GM12878 (cell line): ENCODE measurements around the gene ZNF592. TPM values are rescaled to one million over a fixed set of nuclear protein-coding genes. Genes with fewer than 3 reads are reported as not detected.

ENCODE experiments used
- CBX3 ChIP-seq: fragments of 200-600 bp; sonication (generic); IDR thresholded peaks from 2 replicates; pipeline ENCODE4 v1.6.1; 2016; ENCODE audit warnings: low read depth, borderline replicate concordance
- CHD2 ChIP-seq: IDR thresholded peaks from 2 replicates; pipeline ENCODE4 v1.6.1; 2011; ENCODE audit warnings: low read depth, low read length, improper control_type of control experiment, borderline replicate concordance
- E2F8 ChIP-seq: fragments of 450-650 bp; IDR thresholded peaks from 2 replicates; pipeline ENCODE4 v1.6.1; 2018; ENCODE audit warnings: mild to moderate bottlenecking, low read depth, moderate library complexity; ENCODE audit not compliant: partially characterized antibody
- ELK1 ChIP-seq: IDR thresholded peaks from 2 replicates; pipeline ENCODE4 v1.6.1; 2012; ENCODE audit warnings: low read depth, low read length, improper control_type of control experiment
- ETV6 ChIP-seq, 2 experiments: fragments of 450-650 bp in 1 of 2; IDR thresholded peaks in 1 of 2; conservative IDR thresholded peaks in 1 of 2; 2 replicates each; pipeline ENCODE4 v1.6.1; 2014; ENCODE audit warnings: antibody characterized with exemption in 1 of 2, borderline replicate concordance in 1 of 2, low read depth in 1 of 2, mild to moderate bottlenecking in 1 of 2, moderate library complexity in 1 of 2
- GABPA ChIP-seq: IDR thresholded peaks from 2 replicates; pipeline ENCODE4 v1.6.1; 2014; ENCODE audit warnings: antibody characterized with exemption, low read depth, mild to moderate bottlenecking, inconsistent platforms
- HCFC1 ChIP-seq: fragments of 150-350 bp; IDR thresholded peaks from 2 replicates; pipeline ENCODE4 v1.6.1; 2014; ENCODE audit warnings: low read length
- HDAC6 ChIP-seq: fragments of 200-600 bp; sonication (generic); IDR thresholded peaks from one replicate; pipeline ENCODE4 v1.8.0; 2017; ENCODE audit warnings: antibody characterized with exemption; ENCODE audit not compliant: unreplicated experiment
- IKZF1 ChIP-seq: fragments of 450-650 bp; conservative IDR thresholded peaks from 2 replicates; pipeline ENCODE4 v1.6.1; 2017; ENCODE audit warnings: antibody characterized with exemption, mild to moderate bottlenecking
- JUNB ChIP-seq: IDR thresholded peaks from 2 replicates; pipeline ENCODE4 v1.6.1; 2016; ENCODE audit warnings: antibody characterized with exemption, mild to moderate bottlenecking
- JUND ChIP-seq: IDR thresholded peaks from 2 replicates; pipeline ENCODE4 v1.6.1; 2012; ENCODE audit warnings: low read depth, mild to moderate bottlenecking, low read length, improper control_type of control experiment, moderate library complexity
- LARP7 ChIP-seq: fragments of 450-650 bp; IDR thresholded peaks from 2 replicates; pipeline ENCODE4 v1.6.1; 2017; ENCODE audit warnings: mild to moderate bottlenecking
- MTA3 ChIP-seq: IDR thresholded peaks from 2 replicates; pipeline ENCODE4 v1.6.1; 2012; ENCODE audit warnings: low read length, inconsistent platforms, borderline replicate concordance
- MYB ChIP-seq: fragments of 150-350 bp; IDR thresholded peaks from 2 replicates; pipeline ENCODE4 v1.6.1; 2014; ENCODE audit warnings: mild to moderate bottlenecking, low read depth, low read length, borderline replicate concordance
- NFIC ChIP-seq: IDR thresholded peaks from 2 replicates; pipeline ENCODE4 v1.6.1; 2012; ENCODE audit warnings: low read depth, mild to moderate bottlenecking, inconsistent platforms, low read length, moderate library complexity
- NRF1 ChIP-seq: conservative IDR thresholded peaks from 2 replicates; pipeline ENCODE4 v1.6.1; 2011; ENCODE audit warnings: mild to moderate bottlenecking, low read depth, low read length, improper control_type of control experiment
- RAD21 ChIP-seq: IDR thresholded peaks from 2 replicates; pipeline ENCODE4 v1.6.1; 2011; ENCODE audit warnings: mild to moderate bottlenecking, low read depth, low read length, moderate library complexity; ENCODE audit not compliant: insufficient read depth
- RBBP5 ChIP-seq: fragments of 200-600 bp; sonication (generic); conservative IDR thresholded peaks from 2 replicates; pipeline ENCODE4 v1.6.1; 2016
- ZNF24 ChIP-seq: fragments of 450-650 bp; IDR thresholded peaks from 2 replicates; pipeline ENCODE4 v1.6.1; 2017; ENCODE audit warnings: antibody characterized with exemption, mild to moderate bottlenecking
- ZNF384 ChIP-seq: IDR thresholded peaks from 2 replicates; pipeline ENCODE4 v1.6.1; 2012; ENCODE audit warnings: low read depth, mild to moderate bottlenecking, low read length, improper control_type of control experiment, borderline replicate concordance
- polyA plus RNA-seq, 11 experiments: library from polyadenylated mRNA; depleted of rRNA in 4 of 11; unstranded in 6 of 11; stranded (reverse) in 5 of 11; fragments of >200 nt; fragmentation: Nextera tagmentation in 4 of 11; fragmentation: Illumina TruSeq in 1 of 11; extraction: Ambion mirVana in 4 of 11; extraction: Trizol in 1 of 11; gene quantifications; 1 replicate in 1 of 11; 2 replicates in 10 of 11; pipeline versions ENCODE4 v1.2.1 to v1.2.3, GENCODE V29; 2011 to 2016; ENCODE audit warnings: inconsistent platforms in 2 of 11, missing spikeins in 2 of 11, low read depth in 1 of 11
- total RNA-seq, 4 experiments: library from RNA; depleted of rRNA in 3 of 4; stranded (reverse); fragments of >200 nt in 3 of 4; fragmentation: Illumina TruSeq in 1 of 4; extraction: Trizol in 1 of 4; gene quantifications; 2 replicates each; pipeline versions ENCODE4 v1.2.1 to v1.2.3, GENCODE V29; 2013 to 2021
- TF ChIP-seq, protein P1 (sequence below): IDR thresholded peaks from 2 replicates; pipeline ENCODE4 v1.6.1; 2012; ENCODE audit warnings: low read depth, low read length, improper control_type of control experiment
- TF ChIP-seq, protein P2 (sequence below): fragments of 450-650 bp; IDR thresholded peaks from 2 replicates; pipeline ENCODE4 v1.6.1; 2016; ENCODE audit warnings: mild to moderate bottlenecking
- TF ChIP-seq, protein P3 (sequence below): fragments of 450-650 bp; IDR thresholded peaks from 2 replicates; pipeline ENCODE4 v1.6.1; 2017; ENCODE audit warnings: borderline replicate concordance

The ZNF592 gene
- total and polyA plus RNA-seq, 10 of the 15 experiments (the other 5 are each of a cell fraction or from before 2014, with no cell fraction given): 0.95 to 23.7 (median 8.6) TPM

- TF ChIP-seq CHD2: peak; percentile 72
- TF ChIP-seq RAD21: no peak
- TF ChIP-seq JUNB: no peak
- no peak for TF ChIP-seq RBBP5
- no peak for TF ChIP-seq GABPA
- no peak; the same call in 1 of the 2 replicates for TF ChIP-seq NFIC
- TF ChIP-seq, protein P1, sequence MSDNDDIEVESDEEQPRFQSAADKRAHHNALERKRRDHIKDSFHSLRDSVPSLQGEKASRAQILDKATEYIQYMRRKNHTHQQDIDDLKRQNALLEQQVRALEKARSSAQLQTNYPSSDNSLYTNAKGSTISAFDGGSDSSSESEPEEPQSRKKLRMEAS: no peak
- peak; percentile 91 for TF ChIP-seq IKZF1
- TF ChIP-seq ZNF24: peak; percentile 29; the same call in 1 of the 2 replicates
- TF ChIP-seq JUND: no peak
- TF ChIP-seq, protein P2, sequence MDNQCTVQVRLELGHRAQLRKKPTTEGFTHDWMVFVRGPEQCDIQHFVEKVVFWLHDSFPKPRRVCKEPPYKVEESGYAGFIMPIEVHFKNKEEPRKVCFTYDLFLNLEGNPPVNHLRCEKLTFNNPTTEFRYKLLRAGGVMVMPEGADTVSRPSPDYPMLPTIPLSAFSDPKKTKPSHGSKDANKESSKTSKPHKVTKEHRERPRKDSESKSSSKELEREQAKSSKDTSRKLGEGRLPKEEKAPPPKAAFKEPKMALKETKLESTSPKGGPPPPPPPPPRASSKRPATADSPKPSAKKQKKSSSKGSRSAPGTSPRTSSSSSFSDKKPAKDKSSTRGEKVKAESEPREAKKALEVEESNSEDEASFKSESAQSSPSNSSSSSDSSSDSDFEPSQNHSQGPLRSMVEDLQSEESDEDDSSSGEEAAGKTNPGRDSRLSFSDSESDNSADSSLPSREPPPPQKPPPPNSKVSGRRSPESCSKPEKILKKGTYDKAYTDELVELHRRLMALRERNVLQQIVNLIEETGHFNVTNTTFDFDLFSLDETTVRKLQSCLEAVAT: peak; percentile 94
- TF ChIP-seq E2F8: no peak
- no peak for TF ChIP-seq HDAC6
- peak; percentile 91 for TF ChIP-seq ZNF384
- 0 out of 2 replicates have a peak, but pooled peaks have one; percentile 30 for TF ChIP-seq ELK1
- no peak for TF ChIP-seq CBX3
- TF ChIP-seq HCFC1: no peak
- no peak for TF ChIP-seq MYB
- no peak for TF ChIP-seq ETV6 (conservative IDR thresholded peaks at IDR 0.05 in 1 of 2, IDR thresholded peaks at IDR 0.05 in 1 of 2; ENCODE audit: borderline replicate concordance in 1 of 2, low read depth in 1 of 2)
- TF ChIP-seq, protein P3, sequence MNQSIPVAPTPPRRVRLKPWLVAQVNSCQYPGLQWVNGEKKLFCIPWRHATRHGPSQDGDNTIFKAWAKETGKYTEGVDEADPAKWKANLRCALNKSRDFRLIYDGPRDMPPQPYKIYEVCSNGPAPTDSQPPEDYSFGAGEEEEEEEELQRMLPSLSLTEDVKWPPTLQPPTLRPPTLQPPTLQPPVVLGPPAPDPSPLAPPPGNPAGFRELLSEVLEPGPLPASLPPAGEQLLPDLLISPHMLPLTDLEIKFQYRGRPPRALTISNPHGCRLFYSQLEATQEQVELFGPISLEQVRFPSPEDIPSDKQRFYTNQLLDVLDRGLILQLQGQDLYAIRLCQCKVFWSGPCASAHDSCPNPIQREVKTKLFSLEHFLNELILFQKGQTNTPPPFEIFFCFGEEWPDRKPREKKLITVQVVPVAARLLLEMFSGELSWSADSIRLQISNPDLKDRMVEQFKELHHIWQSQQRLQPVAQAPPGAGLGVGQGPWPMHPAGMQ: no peak
- TF ChIP-seq MTA3: 0 out of 2 replicates have a peak, but pooled peaks have one; percentile 35
- TF ChIP-seq NRF1: no peak
- TF ChIP-seq LARP7: no peak
Observed at GRCh38 chr15:84734794-84735479, 13.5 kb upstream of the ZNF592 start (continued).
